A673 (cell line): ENCODE measurements around the gene SAP30BP.

Source experiments
- EZH2 ChIP-seq: fragments of 200-600 bp; sonication (generic); IDR thresholded peaks from 2 replicates; pipeline ENCODE4 v1.6.1; 2017; ENCODE audit warnings: borderline replicate concordance, low read depth, mild to moderate bottlenecking, mixed read lengths, antibody characterized with exemption, low read length; ENCODE audit not compliant: poor library complexity, severe bottlenecking
- TF ChIP-seq, protein P1 (sequence below): fragments of 300-800, 200-600 bp; sonication (generic); conservative IDR thresholded peaks from 2 replicates; pipeline ENCODE4 v1.5.1; 2017; ENCODE audit warnings: low read depth, mild to moderate bottlenecking, antibody characterized with exemption, low read length, moderate library complexity, mixed read lengths

DNA sequence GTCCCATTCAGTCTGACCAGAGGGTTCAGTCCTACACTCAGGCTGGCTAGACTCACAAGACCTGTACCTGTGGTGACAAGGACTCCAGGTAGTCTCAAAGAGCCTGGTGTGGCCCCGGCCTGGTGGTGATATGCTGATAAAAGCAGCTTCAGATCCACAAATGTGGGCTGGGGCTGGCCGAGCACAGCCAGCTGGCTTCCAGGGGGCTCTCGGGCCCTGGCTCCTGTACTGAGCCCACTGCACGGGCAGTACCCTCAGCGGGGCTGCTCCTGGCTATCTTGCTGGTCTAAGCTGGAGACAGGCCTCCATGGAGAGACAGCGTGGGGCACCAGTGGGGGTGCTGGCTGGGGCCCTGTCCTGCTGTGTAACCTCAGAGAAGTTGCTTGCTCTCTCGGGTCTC lies 29.6 kb upstream of the SAP30BP start:
- TF ChIP-seq, protein P1, sequence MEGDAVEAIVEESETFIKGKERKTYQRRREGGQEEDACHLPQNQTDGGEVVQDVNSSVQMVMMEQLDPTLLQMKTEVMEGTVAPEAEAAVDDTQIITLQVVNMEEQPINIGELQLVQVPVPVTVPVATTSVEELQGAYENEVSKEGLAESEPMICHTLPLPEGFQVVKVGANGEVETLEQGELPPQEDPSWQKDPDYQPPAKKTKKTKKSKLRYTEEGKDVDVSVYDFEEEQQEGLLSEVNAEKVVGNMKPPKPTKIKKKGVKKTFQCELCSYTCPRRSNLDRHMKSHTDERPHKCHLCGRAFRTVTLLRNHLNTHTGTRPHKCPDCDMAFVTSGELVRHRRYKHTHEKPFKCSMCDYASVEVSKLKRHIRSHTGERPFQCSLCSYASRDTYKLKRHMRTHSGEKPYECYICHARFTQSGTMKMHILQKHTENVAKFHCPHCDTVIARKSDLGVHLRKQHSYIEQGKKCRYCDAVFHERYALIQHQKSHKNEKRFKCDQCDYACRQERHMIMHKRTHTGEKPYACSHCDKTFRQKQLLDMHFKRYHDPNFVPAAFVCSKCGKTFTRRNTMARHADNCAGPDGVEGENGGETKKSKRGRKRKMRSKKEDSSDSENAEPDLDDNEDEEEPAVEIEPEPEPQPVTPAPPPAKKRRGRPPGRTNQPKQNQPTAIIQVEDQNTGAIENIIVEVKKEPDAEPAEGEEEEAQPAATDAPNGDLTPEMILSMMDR = no peak
- TF ChIP-seq EZH2 = no peak
